MCF 10A (cell line): Measurements from ENCODE around the gene DUSP9. TPM values are rescaled to one million over a fixed set of nuclear protein-coding genes. Genes with fewer than 3 reads are reported as not detected.

ENCODE experiments used
- BruUV-seq: library from RNA; stranded (reverse); fragments of 400-500 nt; replicated peaks from 2 replicates; lab custom pipeline; 2021; lab: Mats Ljungman, UMichigan
- CTCF ChIA-PET: fragments of 300-600 bp; sonication (Branson Sonifier 250); formaldehyde crosslinking; extraction: SDS; loops from one replicate; lab custom pipeline; 2021; ENCODE audit warnings: antibody characterized with exemption, inconsistent platforms; lab: Yijun Ruan, JAX
- POLR2A ChIA-PET: fragments of 300-600, 350-650 bp; sonication (Branson Sonifier 250); formaldehyde crosslinking; extraction: SDS; loops from one replicate; lab custom pipeline; 2020; ENCODE audit warnings: antibody characterized with exemption, inconsistent platforms; lab: Yijun Ruan, JAX
- DNase-seq: peaks from one replicate; pipeline ENCODE4 v3.0.0-alpha.2; 2018; ENCODE audit not compliant: unreplicated experiment
- H3K27ac Mint-ChIP-seq: one replicate; pipeline ENCODE4 v1.8.0; 2022; ENCODE audit warnings: mild to moderate bottlenecking, low read depth, mixed read lengths; ENCODE audit not compliant: unreplicated experiment
- H3K27me3 Mint-ChIP-seq: one replicate; pipeline ENCODE4 v1.8.0; 2022; ENCODE audit warnings: mixed read lengths; ENCODE audit not compliant: insufficient read depth, unreplicated experiment
- H3K36me3 Mint-ChIP-seq: one replicate; pipeline ENCODE4 v1.8.0; 2022; ENCODE audit warnings: mild to moderate bottlenecking, moderate library complexity, mixed read lengths; ENCODE audit not compliant: insufficient read depth, unreplicated experiment
- H3K4me1 Mint-ChIP-seq: one replicate; pipeline ENCODE4 v1.8.0; 2022; ENCODE audit warnings: mixed read lengths; ENCODE audit not compliant: insufficient read depth, unreplicated experiment
- H3K4me3 Mint-ChIP-seq: one replicate; pipeline ENCODE4 v1.8.0; 2022; ENCODE audit warnings: mild to moderate bottlenecking, moderate library complexity, mixed read lengths; ENCODE audit not compliant: unreplicated experiment
- H3K9me3 Mint-ChIP-seq: one replicate; pipeline ENCODE4 v1.8.0; 2022; ENCODE audit warnings: mixed read lengths; ENCODE audit not compliant: unreplicated experiment
- CTCF ChIP-seq: fragments of 200-600 bp; IDR thresholded peaks from one replicate; pipeline ENCODE4 v1.8.0; 2022; ENCODE audit warnings: antibody characterized with exemption, mild to moderate bottlenecking; ENCODE audit not compliant: unreplicated experiment
- intact Hi-C: fragments of 100-400 bp; cut with micrococcal nuclease; formaldehyde crosslinking; loops from 2 replicates; pipeline ENCODE4 v1.14.1; 2022
- total RNA-seq: library from RNA; stranded (reverse); gene quantifications from 2 replicates; pipeline ENCODE4 v1.2.3, GENCODE V29; 2022

Gene DUSP9
- total RNA-seq, 1 experiment from 2014 or later, result not detected

- CTCF ChIA-PET, result interaction anchor here (0.6 to 1.6 kb wide), 5 partner anchors 20 to 653 kb away, joined by 3 to 5 read pairs (median 3); no protein-coding TSS in a partner anchor
- intact Hi-C loops, result no loop called here
- Mint-ChIP-seq H3K27me3 (no peaks in the 10 kb centered on the region), H3K27ac (no peak within 1 kb of the TSS), H3K4me3 (peak within 1 kb of the TSS; percentile 70), H3K9me3 (no peaks in the 10 kb centered on the region), H3K36me3 (peaks cover 6% of the 10 kb centered on the region), H3K4me1 (no peaks in the 10 kb centered on the region)
- peak; percentile 25 for TF ChIP-seq CTCF
- POLR2A ChIA-PET, result interaction anchor here (0.6 to 1.0 kb wide), 3 partner anchors 21 to 73 kb away, joined by 3 to 4 read pairs (median 3); partner anchors contain the start of gene BCAP31
- DNase-seq, result peak; percentile 67
- no TSS peak for BruUV-seq
These were observed 40.4 kb downstream of the DUSP9 start, which contains the start of gene SLC6A8 for GRCh38 chrX:153687121-153688039. TSS of gene SLC6A8 (plus strand) at chrX:153687926. CDS start at chrX:153688575, 649 bp downstream.

DNA sequence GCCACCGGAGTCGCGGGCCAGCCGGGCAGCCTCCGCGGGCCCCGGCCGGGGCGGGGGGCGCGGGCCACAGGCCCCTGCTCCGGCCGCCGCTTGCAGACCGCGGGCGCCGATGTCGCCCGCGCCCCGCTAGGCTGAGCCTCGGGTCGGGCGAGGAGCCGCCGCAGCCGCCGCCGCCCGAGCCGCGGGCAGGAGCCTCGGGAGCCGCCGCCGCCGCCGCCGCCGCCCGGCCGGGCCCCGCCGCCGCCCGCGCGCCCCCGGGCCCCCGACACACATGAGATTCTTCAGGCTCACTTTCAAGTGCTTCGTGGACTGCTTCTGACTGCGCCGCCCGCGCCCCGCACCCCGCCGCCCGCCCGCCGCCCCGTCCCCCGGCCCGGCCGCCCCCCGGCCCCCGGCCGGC is 41.1 kb downstream of the DUSP9 start:
- Mint-ChIP-seq H3K27ac (no peak overlapping the region), H3K4me3 (peak overlapping the region; percentile 70), H3K27me3 (no peaks in the 10 kb centered on the region), H3K4me1 (no peaks in the 10 kb centered on the region), H3K36me3 (peaks cover 6% of the 10 kb centered on the region), H3K9me3 (no peaks in the 10 kb centered on the region)
- ChIA-PET POLR2A (interaction anchor here (1.0 kb wide), 1 partner anchor 36 kb away, joined by 4 read pairs; the partner anchor contains the start of gene BCAP31), CTCF (no interaction called here)
- DNase-seq, result no peak
- no TSS peak for BruUV-seq
- TF ChIP-seq CTCF, result no peak
- intact Hi-C loops, result no loop called here

DNA sequence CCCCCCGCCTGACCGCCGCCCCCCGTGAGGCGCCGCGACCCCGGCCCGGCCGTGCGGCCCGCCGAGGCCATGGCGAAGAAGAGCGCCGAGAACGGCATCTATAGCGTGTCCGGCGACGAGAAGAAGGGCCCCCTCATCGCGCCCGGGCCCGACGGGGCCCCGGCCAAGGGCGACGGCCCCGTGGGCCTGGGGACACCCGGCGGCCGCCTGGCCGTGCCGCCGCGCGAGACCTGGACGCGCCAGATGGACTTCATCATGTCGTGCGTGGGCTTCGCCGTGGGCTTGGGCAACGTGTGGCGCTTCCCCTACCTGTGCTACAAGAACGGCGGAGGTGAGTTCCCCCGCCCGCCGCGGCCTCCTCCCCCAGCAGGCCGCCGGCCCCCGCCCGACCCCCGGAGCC is 41.5 kb downstream of the DUSP9 start:
- intact Hi-C loops, result no loop called here
- no peaks in the 10 kb centered on the region for H3K27me3 Mint-ChIP-seq
- ChIA-PET POLR2A (interaction anchor here (1.0 kb wide), 1 partner anchor 35 kb away, joined by 4 read pairs; the partner anchor contains the start of gene BCAP31), CTCF (no interaction called here)
- no peak for TF ChIP-seq CTCF
- no peak overlapping the region for H3K27ac Mint-ChIP-seq
- H3K9me3 Mint-ChIP-seq, result no peaks in the 10 kb centered on the region
- H3K4me3 Mint-ChIP-seq, result no peak overlapping the region
- no TSS peak for BruUV-seq
- H3K36me3 Mint-ChIP-seq, result peaks cover 6% of the 10 kb centered on the region
- no peaks in the 10 kb centered on the region for H3K4me1 Mint-ChIP-seq
- DNase-seq, result no peak

DNA sequence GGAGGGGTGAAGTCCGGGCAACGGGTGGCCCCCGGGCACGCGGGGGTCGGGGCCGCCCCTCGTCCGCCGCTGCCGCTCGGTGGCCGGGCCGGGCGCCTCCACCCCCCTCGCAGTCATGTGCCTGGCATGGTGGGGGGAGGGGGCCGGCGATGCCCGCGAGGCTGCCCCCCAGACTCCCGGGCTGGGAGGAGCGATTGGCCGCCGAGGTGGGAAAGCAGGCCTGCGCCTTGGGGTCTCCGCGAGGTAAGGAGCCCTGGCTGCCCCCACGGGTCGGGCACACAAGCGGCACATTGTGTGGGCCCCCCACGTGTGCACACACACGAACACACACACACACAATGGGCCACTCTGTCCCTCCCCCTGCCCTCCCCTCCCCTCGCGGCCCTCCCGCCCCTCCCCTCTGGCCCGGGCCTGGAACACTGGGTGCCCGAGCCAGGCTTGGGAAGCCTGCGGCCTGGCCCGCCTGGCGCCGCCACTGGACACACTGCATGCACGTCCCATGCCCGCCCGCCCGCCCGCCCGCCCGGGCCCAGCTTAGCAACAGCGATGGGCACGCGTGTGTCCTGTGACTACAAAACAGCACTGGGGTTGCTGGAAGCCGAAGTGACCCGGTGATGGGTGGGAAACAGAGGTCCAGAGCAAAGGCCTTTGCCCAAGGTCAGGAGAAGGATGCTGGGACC is 42.0 kb downstream of the DUSP9 start:
- no TSS peak for BruUV-seq
- no peaks in the 10 kb centered on the region for H3K4me1 Mint-ChIP-seq
- H3K27me3 Mint-ChIP-seq, result no peaks in the 10 kb centered on the region
- POLR2A ChIA-PET, result no interaction called here
- peak; percentile 43 for DNase-seq
- CTCF ChIA-PET, result no interaction called here
- H3K27ac Mint-ChIP-seq, result peak overlapping the region; percentile 59
- H3K36me3 Mint-ChIP-seq, result peaks cover 6% of the 10 kb centered on the region
- TF ChIP-seq CTCF, result no peak
- H3K4me3 Mint-ChIP-seq, result peak overlapping the region; percentile 66
- no peaks in the 10 kb centered on the region for H3K9me3 Mint-ChIP-seq
- intact Hi-C loops, result no loop called here
